Fibroblast of upper back skin (primary cell): ENCODE measurements around the gene LURAP1L.

Experiments
- DNase-seq: peaks from one replicate; pipeline ENCODE4 v3.0.0-alpha.2; 2013

LURAP1L gene

DNA sequence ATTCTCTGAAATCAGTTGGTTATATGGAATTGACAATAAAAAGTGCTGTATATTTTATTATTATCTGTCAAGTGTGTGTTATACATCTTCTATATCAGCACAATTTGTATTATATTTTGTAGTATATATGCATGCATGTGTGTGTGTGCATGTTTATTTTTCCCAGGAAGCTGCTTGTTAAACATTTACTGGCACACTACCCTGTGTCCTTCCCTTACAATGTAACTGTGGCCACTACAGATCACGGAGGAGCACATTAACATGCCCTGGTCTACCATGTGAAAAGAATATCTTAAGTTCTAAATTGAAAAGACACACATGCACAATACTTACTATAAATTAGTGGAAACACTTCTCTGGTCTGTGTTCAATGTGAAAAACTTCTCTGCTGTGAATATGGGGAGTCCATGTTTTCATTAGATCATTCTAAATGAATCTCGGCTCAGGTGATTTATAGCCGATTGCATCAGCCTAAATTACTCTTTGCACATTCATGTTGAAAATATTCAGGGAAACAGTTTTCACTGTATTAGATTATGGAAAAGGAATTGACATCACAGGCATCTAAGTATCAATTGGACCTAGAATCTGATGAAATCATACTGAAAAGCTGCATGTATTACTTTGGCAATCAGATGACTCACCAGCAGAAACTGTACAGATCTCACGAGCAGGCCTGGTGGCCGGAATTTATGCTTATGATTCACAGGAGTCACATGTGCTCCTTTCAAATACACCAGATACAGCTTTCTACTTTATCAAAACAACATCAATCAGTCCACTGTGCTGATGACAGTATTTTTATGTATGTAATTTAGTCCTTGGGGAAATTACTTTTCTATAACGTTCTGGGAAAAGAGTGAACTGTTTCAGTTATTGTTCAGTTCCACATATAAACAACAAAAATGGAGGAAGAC, 39.4 kb downstream of the LURAP1L start:
- DNase-seq, result peak; percentile 100

DNA sequence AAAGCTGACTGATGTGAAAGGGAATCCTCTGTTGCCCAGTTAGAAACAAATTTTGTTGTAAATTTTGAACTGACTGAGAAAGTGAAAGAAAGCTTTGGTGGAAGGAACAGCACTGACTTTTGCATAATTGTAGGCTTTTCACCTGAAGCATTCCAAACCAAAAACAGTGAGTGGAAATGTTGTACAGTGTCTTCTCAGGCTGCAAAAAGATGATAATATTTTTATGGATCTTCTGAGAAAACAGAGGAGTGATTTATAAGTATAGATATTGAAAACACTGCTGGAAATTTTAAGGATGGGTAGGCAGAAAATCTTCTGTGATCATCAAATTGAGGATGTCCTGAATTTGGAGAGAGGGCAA, 40.0 kb downstream of the LURAP1L start:
- no peak for DNase-seq

DNA sequence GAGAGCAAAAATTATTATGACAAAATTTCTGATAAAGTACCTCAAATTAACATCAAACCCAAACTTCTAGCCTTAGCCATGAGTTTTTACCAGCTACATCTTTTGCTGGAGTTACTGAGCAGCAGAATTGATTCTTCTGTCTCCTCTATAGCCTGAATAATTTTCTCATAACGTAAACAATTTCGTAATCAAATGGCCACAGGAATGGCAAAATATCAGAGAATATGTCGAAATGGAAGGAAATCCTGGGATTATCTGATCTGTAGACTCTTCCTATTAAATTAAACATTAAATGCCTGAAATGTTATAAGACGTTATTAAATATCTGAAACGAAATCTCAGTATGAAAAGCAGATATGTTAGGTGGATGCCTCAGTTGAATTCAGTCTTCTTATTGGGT, 41.1 kb downstream of the LURAP1L start:
- DNase-seq, result peak; percentile 65

DNA sequence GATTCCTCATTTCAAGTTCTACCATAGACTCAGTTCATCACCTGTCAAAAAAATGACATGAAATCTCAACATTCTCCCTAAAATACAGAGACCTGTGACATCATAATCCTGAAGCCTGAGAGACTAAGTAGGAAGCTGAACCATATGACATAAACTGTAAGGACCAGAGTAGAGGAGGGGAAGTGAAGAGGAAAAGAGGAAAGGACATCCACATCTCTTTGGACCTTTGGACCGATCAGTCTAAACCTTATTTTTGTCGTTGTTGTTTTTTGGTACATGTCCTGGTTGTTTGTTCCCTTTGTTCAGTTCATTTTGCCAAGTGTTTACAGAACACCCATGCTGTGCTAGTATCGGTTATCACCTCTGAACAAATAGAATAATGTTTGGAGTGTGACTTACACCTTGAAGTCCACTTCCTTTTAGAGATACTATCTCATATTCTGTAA, 41.9 kb downstream of the LURAP1L start:
- DNase-seq, result no peak

DNA sequence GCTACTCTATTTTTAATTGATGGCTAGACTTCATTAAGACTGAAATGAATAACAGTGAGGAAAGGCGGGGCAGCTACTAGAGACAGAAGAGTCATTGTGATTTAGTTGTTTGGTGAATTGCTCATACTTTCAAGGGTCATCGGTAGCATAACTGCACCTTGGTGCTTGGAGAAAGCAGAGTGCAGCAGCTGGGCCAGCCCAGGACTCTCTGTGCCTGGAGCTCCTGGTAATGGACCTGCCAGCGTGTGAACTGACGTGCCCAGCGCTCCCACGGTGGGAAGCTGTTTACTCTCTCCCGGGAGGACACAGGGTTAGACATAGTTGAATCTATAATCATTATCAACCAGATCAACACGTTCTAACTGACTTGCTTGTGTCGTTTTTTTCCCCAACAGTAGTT, 42.9 kb downstream of the LURAP1L start:
- no peak for DNase-seq

DNA sequence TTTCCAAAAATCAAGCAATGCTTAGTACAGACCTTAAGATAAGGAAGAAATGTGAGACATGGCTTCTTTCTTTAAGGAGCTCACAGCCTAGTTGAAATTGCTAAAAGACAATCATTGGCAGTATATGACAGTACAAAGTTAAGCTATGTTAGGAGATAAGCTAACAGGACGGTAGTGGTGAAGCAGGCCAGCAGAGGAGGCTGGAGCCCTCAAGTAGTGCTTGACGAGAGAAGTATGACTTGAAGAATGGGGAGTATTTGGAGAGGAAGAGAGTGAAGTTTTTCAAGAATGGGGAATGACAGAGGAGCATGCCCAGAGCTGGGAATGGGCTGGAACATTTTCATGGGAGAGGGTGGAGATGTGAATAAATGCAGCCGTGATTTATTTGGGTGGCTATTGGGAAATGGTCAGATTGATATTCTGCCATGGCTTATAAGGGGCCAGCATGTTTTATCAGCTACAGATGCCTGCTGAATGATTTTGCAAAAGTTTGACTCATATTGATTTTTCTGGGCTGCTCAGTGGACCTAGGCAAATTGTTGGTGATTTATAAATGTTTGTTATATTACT, 43.7 kb downstream of the LURAP1L start:
- peak; percentile 88 for DNase-seq

DNA sequence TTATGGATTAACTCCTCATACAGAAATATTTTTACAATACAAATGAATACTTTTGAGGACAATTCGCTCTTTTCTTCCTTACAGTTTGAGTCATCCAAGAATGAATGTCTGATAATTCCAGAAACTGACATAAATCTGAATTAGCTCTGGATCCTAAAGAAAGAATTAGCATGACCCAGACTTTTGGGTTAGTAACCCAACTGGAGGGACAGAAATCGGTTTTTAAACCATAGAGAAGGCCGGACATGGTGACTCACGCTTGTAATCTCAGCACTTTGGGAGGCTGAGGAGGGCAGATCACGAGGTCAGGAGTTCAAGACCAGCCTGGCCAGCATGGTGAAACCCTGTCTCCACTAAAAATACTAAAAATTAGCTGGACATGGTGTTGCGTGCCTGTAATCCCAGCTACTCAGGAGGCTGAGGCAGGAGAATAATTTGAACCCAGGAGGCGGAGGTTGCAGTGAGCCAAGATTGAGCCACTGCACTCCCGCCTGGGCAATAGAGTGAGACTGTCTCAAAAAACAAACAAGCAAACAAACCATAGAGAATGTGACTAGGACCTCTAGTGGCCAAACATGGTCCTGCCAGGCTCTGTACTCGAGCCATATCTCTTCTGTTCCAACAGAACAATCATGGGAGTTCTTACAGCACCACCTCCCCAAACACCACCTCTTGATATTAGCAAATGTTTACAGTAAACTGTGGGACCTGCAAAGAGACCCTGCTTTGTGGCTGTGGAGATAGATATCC, 44.8 kb downstream of the LURAP1L start:
- peak; percentile 47 for DNase-seq

DNA sequence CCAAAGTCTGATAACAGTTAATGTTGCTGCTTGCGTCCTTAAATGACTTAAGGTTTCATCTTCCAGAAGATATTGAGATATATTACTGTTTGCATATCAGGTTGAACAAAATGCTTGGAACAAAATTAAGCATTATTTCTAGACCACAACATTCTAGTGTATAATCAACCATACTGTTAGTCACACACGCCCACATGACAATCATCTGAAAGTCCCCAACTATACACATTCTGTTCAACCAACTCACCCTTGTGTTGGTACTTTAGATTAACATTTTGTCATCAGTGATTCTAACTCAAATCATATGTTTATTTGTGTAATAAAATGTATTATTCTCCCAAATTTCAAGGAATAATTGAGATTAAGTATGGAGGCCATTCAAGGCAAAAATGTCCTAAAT, 47.3 kb downstream of the LURAP1L start:
- no peak for DNase-seq

DNA sequence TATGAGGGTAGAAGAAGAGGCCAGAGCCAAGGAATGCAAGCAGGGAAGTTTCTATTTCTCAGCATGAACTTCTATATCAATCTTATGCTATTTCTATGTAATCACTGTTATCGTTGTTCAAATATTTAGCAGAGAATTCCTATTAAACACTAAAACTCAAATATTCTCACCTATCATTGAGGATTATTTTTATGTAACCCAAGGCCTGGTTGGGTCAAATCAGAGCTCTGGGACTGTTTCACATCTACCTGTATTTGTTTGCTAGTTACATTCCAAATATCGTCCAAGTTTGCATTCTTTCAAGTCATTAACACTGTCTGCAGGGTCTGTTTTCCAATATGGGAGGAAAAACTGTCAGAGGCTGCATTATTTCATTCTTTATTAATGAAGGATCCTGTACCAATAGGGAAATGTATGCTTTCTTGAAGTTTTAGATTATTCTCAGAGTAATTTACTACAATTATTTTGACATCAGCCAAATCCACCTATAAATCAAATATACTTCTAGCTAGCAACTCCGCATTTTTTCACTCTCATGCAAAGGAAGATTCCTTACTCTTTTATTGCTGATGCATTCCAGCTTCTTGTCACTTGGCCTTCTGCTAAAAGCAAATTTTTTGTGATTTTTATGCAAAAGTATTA, 52.2 kb downstream of the LURAP1L start:
- peak; percentile 66 for DNase-seq

DNA sequence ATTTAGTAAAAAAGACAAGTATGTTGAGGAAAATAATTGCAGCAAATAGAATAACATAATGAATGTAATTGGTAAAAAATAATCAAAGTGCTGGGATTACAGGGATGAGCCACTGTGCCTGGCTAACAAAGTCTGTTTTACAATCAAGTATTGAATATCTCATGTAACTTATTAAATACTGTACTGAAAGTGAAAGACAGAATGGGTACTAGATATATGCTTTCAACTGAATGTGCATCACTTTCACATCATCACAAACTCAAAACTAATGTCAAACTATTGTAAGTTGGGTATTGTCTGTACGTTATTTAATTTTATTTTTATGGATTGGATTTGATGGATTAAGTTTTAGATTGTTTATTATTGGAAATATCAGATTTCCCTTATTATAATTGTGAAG, 58.9 kb downstream of the LURAP1L start:
- no peak for DNase-seq

DNA sequence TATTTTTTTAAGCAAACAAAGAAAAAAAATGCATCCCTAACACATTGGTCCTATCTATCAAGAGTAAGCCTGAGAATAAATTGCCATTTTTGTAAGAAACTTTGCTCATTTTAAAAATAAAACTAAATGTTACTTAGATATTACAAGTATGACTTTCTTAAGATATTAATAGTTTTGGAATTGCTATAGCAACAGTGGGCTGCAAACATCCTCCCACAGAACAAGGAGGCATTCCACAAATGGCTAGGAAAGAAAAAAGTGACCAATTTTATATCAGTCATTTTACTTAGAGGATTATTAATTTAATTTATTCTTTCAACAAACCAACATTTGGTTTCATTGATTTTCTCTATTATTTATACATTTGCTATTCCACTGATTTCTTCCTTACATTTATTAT, 63.7 kb downstream of the LURAP1L start:
- peak; percentile 44 for DNase-seq

DNA sequence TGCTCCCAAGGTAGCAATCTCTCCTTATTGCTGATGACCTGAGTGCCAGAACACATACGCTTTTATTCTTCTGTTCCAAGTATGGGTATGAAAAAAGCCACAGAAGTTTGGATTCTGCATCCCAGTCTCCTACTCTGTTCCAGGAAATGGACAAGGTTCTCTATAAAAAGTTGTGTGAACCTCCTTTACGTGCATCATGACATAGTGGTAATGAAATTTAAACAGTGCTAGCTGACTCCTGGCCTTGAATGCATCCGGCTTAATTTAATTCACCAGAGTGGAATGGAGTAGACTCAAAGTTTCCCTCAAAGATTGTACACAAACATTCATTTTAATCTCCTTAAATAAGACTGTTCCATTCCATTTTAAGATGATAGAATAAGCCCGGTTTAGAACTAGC, 68.9 kb downstream of the LURAP1L start:
- DNase-seq, result no peak

DNA sequence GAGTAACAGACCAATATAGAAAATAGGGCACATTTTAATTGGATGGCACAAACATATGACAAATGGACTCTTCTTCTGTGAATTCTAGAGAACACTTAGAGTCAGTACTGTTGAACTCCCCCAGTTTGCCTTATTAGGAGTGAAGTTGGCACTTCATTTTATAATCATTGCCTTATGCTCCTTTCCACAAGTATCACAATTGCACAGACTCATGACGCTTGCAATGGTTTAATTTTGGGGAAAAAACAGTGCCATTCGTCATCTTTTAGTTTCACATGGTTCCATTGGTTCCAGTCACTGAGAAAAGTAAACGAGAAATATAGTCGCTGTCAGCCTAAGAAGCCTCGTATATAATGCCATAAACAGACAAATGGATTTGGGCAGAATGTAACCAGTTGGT, 71.2 kb downstream of the LURAP1L start:
- peak; percentile 30 for DNase-seq

DNA sequence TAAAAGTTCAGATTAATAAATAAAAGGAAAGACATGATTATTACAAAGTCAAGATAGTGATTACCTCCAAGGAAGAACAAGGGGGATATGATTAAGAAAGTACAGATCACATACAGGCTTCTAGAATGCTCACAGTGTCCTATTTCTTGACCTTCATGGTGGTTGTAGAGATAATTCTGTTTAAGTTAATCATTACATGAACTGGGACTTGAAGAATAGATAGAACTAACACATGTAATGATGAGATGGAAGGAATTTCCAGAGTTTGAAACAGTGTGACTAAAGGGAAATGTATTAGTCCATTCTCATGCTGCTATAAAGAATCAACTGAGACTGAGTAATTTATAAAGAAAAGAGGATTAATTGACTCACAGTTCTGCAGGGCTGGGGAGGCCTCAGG, 72.7 kb downstream of the LURAP1L start:
- no peak for DNase-seq

DNA sequence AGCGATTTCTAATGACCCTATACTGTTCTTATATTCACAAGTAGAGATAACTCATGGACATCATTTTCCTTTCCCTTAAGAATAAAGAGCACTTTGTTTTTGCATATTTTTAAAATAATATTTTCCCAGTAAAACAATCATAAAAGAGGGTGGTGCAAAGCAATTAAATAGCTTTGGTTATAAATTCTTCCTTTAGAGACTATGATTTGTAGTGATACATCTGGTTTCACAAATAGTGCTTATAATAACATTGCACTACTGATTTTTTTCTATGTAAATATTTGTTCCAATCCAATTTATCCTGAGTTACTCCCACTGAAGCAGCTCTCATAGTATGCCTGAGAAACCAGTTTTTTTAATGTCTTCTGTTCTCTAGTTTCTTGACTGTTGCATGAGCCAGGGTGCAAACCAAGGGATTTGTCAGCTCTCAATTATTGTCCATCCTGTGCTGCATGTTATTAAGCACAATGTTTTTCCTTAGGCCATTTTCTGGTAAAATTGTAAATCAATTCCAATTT, 74.7 kb downstream of the LURAP1L start:
- DNase-seq, result no peak

DNA sequence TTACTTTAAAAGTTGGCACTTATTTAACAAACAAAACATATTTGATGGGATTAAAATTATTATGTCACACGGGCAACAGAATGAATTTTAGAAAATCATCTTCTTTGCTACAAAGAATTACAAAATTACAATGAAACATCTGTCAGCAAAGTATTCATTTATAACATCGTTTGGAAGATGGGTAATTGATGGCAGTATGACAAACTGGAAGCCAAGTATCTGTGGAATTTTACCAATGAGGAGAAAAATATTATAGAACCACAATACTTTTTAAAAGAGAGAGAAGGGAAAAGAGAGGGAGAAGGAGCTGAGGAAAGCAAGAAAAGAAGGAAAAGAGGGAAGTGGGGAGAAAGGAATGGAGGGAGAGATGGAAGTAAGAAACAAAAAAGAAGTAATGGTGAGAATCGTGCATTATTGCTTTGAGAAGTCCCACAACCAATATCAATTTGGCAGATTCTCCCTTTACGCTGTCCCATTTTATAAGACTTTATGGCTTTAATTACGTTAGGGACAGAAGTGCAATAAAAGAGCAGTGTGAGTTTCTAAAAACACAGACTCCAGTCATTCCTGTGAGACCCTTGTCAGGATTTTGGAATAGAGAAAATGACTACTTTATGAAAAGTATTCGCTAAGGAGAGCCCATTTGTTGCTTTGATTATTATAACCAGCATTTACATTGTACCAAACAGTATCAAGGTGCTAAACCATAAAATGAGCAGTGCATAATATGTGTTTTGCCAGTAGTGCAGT, 76.7 kb downstream of the LURAP1L start:
- DNase-seq, result peak; percentile 30

DNA sequence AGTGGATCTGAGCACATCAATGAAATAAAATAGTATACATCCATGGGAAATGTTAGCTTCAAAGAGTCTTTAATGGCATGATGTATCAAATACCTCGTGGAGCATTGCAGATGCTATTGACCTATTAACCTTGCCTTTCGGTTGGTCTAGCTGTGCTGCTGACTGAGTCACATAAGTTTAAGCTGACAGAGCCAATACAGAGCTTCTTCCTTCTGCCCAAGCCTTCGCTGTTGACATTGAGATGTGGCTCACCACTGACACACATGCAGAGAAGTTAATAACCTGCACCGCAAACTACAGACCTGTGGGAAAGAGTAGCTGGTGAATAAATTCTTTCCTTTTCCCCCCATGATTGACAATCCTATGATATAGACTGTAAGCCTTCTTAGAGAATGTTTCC, 78.2 kb downstream of the LURAP1L start:
- DNase-seq, result peak; percentile 25

DNA sequence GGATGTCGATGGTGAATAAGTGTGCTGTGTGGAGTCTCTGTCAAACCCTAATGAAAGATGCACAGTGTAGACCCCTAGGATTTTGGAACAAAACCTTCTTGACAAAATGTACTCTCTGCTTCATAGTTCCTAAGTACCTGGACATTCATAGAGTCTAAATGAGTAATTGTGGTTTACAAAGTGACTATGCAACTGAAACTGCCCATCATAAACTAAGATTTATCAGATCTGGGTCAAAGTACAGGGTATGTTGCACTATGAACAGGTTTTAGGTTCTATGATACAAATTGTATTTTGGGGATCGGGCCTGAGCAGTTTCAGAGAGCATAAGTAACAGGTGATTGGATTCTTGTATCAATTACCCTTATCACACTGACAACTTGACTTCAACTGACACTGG, 79.4 kb downstream of the LURAP1L start:
- no peak for DNase-seq

DNA sequence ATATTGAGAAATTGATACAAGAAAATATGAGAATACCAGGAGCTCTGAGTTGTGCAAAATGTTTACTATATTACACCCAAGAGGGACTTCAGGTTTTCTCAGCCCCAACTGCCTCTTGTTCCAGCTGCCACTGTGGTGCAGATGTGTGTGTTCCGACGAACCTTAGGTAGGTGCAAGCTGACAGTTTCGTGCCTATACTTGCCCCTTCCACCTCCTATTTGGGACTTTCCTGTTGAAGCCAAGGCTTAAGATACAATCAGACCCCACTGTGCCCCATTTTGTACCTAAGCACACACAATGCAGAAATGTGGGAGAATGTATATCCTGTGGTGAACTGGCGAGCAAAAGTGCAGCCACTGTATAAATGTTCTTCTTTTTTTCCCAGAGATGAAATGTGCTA, 80.2 kb downstream of the LURAP1L start:
- DNase-seq, result no peak

DNA sequence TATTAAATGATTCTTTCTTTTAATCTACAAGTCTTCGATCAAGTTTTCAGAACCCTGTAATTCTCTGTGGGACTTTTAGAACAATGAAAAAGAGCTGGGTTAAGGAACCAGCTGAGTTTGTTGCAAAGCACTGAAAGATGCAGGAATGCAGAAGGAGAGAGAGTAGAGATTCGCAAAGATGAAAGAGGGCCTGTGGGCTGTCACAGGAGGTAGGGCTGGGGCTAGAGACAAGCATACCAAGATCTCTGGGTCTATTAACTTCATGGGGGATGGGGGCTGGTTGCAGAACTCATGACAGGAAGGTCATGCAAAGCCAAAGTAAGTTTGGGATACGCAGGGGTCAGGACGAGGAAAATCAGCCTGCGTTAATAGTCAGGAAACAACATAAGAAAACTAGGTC, 81.8 kb downstream of the LURAP1L start:
- no peak for DNase-seq

DNA sequence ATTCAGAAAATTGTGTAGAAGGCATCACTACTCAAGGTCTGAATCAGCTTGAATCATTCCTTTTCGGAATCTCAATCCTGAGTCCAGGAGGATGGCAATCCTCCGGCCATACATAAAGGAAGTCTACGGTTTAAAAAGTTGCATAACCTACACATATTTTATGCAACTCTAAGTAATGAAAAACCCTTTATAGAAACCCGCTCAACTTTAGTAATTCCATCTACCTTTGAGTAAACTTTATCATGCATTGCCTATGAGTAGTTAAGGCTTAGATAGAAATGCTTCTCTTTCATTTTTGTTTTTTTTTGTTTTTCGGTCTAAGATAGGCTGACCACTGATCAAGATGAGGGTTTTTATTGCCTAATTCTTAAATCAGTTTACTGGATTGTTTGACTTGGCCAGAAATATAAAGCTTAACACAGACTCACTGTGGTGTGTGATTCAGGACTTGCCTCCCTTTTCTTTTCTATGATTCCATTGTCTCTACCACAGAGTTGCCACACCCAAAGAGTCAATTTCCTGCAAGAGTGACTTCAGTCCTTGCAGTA, 85.0 kb downstream of the LURAP1L start:
- peak; percentile 83 for DNase-seq

DNA sequence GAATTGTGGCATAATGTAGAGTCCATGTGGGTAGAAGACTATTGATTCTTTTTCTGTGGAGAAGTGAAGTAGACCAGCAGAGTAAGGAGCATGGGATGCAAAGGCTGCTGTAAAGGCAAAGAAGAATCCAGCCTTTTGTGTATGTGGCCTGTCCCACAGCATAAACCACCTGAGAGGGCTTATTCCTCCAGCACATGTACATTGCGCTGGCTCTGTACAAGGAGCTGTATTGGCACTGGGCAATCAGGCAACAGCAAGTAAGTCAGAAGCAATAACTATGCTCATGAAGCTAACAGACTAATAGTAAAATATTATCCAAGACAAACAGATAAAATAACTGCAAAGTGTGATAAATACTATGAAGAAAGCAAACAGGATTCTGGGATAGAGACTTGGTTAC, 86.2 kb downstream of the LURAP1L start:
- DNase-seq, result no peak
